GM18907 (cell line): ENCODE results near the gene PCP4L1.
A peak's percentile ranks its signal among the peaks of the same experiment; 100 is the strongest.
"Not testable (repeated sequence)": the region's sequence is repeated elsewhere in the genome, so short reads cannot be mapped to it uniquely, and the experiment has no call there.

Source experiments
- ATAC-seq: cut with Tn5 transposase; IDR thresholded peaks from one replicate; pipeline ENCODE4 v1.9.1; 2021; ENCODE audit warnings: mild to moderate bottlenecking, moderate library complexity; ENCODE audit not compliant: unreplicated experiment

The PCP4L1 gene

DNA sequence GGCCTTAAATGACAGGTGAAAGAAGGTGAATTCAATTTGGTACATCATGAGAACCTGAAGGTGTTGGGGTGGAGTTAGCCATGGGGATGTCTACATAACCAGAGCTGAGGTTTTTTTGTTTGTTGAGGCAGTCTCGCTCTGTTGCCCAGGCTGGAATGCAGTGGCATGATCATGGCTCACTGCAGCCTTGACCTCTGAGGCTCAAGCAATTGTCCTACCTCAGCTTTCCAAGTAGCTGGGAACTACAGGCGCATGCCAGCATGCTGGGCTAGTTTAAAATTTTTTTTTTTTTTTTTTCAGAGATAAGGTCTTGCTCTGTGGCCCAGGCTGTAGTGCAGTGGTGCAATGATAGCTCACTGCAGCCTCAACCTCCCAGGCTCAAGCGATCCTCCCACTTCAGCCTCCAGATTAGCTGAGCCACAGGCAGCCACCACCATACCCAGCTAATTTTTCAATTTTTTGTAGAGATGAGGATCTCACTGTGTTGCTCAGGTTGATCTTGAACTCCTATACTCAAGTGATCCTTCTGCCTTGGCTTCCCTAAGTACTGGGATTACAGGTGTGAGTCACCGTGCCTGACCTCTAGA is 53.1 kb downstream of the PCP4L1 start:
- ATAC-seq: no peak

DNA sequence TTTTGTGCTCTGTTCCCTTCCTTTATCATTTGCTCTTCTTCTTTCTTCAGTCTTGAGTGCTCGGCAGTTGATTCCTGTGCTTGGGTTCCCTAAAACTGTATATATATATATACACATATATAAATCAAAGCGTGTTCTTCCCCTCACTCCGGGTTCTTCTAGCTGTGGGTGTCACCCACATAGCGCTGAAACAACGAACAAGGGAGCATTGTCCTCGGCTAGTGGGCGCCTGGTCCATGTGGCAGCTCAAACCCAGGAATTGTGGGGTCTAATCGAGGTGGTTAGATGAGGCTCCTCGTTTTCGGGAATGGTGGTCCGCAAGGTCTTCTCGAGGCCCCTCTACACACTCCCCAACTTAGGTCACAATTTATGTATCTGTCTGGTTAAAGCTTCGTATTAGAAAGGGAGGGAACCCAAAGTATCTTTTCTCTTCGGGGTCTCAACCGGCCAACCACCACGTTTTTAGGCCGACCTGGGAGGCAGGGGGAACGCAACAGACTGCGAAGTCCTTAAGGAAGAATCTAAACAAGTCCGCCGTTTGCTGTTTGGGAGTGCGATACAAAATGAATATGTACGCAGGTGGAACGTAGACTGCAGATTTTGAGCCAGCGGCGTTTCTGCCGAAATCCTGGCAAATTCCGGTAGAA is 55.1 kb downstream of the PCP4L1 start:
- ATAC-seq: no peak

DNA sequence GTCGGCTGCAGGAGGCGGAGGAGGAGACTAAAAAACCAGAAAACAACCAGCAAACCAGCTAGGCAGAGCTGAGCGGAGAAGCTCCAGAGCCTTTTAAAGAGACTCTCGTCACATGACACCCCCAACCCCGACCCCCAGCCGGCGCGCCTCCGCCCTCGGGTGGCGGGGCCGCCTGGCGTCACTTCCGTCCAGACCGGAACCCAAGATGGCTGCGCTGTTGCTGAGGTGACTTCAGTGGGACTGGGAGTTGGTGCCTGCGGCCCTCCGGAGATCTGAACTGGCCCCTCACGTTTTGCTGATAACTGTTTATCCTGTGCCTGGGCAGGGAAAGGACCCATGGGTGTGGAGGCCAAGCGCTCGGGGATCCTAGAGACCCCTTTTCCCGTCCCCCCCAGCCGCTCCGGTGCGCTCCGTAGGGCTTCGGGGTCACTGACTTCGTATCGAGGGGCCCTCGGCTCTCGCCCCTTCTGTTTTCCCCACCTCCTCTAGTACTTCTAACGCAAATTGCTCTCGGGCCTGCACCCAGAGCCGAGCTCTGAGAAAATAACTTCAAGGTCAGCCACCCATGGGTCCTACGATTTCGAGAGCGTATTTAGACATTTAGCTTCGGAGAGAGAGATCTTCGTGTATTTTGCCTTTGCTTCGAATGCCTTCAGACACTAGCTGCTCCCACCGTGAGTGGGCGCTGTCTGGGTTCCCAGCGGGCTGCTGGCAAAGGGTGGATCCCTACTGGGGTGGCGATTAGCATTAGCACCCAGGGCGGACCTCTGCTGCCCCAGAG is 55.8 kb downstream of the PCP4L1 start, which contains the start of gene SDHC:
Gene SDHC, plus strand, starts transcription at position 181 of the 781 bp plus-strand sequence. Its CDS starts 25 bp downstream, at position 206.
- ATAC-seq: peak; percentile 93

DNA sequence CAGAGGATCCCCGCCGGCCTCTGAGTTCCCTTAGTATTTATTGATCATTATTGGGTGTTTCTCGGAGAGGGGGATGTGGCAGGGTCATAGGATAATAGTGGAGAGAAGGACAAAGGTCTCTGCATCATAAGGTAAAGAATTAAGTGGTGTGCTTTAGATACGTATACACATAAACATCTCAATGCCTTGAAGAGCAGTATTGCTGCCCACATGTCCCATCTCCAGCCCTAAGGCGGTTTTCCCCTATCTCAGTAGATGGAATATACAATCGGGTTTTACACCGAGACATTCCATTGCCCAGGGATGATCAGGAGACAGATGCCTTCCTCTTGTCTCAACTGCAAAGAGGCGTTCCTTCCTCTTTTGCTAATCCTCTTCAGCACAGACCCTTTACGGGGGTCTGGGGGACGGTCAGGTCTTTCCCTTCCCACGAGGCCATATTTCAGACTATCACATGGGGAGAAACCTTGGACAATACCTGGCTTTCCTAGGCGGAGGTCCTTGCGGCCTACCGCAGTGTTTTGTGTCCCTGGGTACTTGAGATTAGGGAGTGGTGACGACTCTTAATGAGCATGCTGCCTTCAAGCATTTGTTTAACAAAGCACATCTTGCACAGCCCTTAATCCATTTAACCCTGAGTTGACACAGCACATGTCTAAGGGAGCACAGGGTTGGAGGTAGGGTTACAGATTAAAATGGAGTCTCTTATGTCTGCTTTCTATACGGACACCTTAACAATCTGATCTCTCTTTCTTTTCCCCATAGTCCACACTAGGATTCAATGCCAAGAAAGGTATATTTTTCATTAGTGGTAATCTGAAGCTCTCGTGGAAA is 57.5 kb downstream of the PCP4L1 start:
- ATAC-seq: not testable (repeated sequence)

DNA sequence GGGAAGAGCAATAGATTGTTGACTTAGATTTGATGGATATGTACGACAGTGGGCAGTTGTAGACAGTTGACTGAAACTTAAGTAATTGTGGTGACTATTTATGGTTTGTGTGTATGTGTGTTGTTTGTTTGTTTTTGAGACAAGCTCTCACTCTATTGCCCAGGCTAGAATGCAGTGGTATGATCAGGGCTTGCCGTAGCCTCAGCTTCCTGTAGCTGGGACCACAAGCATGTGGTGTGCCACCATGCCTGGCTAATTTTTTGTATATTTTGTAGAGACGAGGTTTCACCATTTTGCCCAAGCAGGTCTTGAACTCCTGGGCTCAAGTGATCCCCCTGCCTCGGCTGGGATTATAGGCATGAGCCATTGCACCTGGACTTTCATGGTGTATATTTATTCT is 65.5 kb downstream of the PCP4L1 start:
- ATAC-seq: no peak

DNA sequence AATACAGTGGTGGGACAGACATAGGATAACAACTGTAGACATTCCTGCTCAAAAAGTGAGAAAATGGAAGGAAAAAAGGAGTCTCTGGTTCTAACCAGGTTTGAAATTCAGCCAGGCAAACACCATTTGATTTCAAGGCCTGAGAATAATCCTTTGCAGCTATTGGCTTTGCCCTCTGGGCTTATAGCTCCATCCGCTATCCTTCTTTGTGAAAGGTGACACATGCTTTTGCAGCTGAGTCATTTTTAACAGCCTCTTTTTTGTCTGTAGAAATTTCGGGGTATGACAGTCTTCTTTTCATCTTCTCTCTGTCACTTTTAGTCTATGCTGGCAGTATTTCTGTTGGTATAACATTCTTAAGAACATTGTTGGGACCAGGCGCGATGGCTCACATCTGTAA is 71.8 kb downstream of the PCP4L1 start:
- ATAC-seq: no peak

DNA sequence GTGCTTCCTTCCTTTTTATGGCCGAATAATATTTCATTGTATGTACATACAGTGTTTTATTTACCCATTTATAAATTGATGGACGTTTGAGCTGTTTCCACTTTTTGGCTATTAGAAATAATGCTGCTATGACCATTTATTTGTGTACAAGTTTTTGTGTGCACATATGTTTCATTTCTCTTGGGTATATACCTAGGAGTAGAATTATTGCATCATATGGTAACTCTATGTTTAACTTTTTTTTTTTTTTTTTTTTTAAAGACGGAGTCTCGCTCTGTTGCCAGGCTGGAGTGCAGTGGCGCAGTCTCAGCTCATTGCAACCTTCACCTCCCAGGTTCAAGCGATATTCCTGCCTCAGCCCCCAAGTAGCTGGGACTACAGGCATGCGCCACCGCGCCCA is 74.6 kb downstream of the PCP4L1 start:
- ATAC-seq: no peak
